NCI-H187 (cell line): Measurements from ENCODE around the gene FAM20A.
A peak's percentile ranks its signal among the peaks of the same experiment; 100 is the strongest.

Source experiments
- DNase-seq, 2 experiments: peaks; one replicate each; lab custom pipeline; 2025; lab: John Stamatoyannopoulos, UW

The FAM20A gene

GRCh38 chr17:68600931-68601564 lies at the start of gene FAM20A:
Gene FAM20A, minus strand, starts transcription at chr17:68601367. Its CDS starts 701 bp downstream, at chr17:68600666.
- no peak for DNase-seq

DNA sequence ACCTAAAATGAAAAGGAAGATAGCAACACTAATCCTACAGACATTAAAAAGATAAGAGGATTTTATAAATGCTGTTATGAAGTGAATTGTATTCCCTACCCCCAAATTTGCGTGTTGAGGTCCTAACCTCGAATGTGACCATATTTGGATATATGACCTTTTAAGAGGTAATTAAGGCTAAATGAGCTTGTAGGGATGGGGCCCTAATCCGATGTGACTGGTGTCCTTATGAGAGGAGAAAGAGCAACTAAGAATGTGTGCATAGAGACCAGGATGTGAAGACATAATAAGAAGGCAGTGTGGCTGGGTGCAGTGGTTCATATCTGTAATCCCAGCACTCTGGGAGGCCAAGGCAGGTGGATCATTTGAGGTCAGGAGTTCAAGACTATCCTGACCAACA lies 48.2 kb upstream of the FAM20A start:
- no peak for DNase-seq

DNA sequence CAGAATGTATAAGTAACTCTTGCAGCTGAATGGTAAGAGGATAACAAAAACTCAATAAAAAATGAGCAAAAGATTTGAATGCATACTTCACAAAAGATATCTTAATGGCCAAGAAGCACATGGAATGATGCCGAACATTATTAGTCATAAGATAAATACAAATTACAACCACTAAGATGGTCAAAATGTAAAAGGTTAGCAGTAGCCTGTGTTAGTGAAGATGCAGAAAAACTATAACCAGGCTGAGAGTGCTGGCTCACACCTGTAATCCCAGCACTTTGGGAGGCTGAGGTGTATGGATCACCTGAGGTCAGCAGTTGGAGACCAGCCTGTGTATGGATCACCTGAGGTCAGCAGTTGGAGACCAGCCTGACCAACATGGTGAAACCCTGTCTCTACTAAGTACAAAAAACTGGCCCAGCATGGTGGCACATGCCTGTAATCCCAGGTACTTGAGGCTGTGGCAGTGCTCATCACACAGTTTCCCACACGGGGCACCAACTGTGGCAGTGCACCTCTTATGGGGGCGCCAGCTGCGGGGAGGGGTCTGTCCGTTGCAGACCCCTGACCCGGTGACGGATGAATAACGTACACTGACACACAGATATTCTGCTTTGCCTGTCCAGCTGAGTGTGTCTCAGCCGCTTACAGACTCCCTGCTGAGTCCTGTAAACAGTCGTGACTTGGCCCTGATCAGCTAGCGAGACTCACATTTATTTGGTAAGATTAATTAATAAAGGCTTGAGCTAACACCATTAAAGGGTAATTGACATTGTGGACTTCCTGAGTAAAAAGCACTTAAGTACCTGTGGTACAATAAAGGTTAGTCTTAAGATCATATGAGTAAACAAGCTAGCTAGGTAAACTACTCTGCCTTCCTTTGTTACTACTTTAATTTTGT lies 45.7 kb upstream of the FAM20A start:
- no peak for DNase-seq

DNA sequence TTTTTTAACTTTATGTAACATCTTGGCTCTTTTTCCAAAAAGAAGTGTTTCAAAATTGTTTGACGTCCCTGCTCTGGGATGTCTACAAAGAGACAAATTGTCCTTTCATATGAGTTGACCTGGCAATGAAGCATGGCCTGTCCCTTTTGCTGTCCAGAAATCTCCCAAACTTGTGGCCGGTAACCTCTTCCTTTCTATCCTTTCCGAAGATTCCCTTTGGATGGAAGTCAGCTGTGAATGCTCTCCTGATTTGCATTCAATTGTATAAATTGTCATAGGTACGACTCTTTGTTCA lies 40.9 kb upstream of the FAM20A start:
- DNase-seq = no peak

DNA sequence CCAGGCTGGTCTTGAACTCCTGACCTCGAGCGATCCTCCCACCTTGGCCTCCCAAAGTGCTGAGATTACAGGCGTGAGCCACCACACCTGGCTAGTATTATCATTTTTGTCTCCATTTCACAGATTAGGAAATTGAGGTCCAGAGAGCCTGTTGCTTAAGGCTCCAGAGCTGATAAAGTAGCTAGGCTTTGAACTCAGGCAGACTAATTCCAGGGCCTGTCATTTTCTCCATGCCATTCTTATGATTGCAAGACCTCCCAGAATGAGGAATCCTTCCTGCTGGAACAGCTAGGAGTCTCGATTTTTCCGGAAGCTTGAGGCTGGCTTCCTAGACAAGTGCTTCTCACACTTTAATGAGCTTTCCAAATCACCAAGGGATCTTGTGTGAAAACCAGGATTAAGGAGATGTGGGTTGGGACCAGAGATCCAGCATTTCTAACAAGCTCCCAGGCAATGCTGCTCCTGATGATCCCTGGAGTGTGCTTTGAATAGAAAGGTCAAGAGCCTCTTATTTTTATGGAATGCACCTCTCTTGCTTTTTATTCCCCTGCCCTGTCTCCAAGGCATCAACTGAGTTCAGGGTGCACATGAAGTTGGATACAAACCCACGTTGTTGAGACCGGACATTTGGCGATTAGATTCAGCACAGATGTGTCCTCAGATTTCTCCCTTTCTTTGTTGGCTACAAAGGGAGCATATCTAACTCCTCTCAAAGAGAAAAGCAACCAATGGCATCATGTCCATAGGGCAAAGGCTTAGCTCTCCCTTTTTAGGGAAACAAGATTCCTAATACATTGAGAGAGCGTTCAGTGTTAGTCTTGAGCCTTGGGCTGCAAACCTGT lies 40.3 kb upstream of the FAM20A start:
- DNase-seq = no peak

- no peak for DNase-seq
Measured at GRCh38 chr17:68640242-68640989, 39.2 kb upstream of the FAM20A start.

DNA sequence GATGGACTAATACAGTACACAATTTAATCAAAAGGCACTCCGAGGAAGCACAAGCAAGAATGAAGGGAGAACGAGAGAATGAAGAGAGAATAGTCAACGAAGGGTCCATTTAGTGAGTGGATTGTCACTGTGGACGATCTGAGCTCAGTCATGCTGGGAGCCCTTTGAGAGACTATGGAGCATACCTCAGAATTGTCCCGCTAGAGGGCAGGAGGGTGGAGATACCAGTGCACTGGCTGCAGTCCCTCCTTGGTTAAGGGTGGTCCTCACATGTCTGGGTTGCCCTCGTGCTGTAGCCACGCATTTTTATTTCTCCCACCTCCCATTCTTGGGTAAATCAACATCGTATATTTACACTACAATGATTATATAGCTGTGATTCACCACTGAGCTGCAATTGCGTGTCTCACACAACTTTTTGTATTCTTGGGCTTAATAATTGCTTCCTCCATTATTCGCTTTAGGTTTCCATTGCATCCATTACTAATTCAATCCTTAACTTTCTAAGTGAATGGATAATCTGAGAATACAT lies 33.2 kb upstream of the FAM20A start:
- no peak for DNase-seq

DNA sequence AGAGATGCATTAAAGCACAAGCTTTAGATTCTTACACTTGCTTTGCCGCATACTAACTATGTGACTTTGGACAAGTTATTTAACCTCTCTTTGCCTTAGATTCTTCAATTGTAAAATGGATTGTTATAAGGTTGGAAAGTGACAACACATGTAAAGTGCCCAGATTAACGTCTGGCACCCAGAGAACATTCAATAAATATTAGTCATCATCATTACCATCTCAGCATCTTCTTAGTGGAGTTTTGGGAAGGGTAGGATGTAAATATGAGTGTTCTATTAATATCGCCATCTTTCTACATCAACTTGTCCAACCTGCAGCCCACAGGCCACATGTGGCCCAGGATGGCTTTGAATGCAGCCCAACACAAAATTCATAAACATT lies 27.4 kb upstream of the FAM20A start:
- DNase-seq = no peak

DNA sequence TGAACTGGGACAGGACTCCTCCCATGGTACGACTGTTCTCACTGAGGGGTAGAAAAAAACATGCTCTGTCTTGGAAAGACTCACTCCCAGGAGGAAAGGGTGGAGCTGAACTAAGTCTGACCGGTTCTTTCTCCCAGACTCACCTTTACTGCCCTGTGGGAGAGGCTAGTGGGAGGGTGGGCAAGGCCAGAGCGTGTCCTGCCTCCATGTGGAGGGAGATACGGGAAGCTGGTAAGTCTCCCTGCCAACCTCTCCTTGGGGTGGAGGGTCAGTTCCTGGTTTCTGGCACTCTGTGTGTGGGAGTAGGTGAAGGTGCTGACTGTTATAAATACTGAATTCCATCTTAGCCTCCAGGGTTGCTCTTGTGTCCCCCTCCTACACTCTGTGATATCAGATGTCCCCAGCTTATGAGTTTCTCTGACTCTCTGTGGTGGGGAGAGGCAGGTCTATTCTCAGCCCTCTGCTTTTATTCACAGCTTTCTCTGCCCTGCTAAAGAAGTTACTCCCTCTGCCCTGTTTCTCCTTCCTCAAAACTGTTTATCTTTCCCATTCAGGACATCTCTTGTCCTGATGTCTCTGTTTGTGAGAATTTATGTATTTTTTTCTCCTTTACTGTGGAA lies 26.9 kb upstream of the FAM20A start:
- no peak for DNase-seq

DNA sequence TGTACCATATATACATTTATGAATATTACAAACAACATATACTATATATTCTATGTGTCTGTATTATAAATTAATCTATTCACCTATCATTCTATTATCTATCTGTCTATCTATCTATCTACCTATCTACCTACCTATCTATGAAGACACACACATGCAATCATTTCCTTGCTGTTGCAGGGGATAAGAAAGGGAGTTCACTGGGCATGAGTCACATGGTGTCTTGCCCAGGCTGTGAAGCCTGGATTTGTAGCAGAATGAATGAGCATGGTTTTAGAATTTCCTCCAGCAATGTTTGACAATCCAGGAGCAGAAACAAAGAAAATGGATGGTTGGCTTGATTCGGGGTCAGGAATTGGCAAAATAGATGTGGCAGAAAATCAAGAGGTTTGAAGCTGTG lies 23.2 kb upstream of the FAM20A start:
- DNase-seq = no peak

DNA sequence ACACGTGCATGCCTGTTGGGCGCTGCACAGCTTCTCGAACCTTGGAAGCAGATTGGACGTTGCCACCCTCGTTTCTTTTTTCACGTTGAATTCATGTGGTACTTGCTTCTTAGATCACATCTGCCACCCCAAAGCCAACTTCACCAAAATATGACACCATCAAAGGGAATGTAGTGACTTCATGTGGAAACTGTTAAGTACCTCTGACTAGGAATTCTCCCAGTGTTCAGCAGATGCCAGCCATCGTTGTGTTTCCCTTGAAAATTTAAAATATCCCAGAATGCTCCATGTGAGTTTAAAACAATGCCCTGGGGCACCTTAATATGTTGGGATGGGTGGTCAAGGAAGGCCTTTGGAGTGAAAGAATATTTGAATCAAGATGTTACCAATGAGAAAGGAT lies 22.6 kb upstream of the FAM20A start:
- no peak for DNase-seq

DNA sequence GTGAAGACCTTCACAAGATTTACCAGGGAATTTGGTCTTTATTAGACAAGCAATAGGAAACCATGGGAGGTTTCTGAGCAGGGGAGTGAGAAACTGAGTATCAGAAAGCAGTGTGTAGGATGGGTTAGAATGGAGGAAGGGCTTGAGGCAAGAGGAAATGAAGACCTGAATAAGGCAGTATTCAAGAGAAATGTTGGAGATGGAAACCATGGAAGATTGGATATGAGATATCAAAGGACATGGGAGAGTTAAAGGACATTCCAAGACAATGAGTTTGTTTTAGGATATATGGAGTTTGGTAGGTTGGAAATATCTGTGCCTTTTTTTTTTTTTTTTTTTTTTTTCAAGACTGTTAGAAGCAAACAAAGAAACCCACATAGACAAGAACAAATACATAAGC lies 21.3 kb upstream of the FAM20A start:
- DNase-seq = no peak

- no peak for DNase-seq
Measured at GRCh38 chr17:68621065-68621464, 19.9 kb upstream of the FAM20A start.

DNA sequence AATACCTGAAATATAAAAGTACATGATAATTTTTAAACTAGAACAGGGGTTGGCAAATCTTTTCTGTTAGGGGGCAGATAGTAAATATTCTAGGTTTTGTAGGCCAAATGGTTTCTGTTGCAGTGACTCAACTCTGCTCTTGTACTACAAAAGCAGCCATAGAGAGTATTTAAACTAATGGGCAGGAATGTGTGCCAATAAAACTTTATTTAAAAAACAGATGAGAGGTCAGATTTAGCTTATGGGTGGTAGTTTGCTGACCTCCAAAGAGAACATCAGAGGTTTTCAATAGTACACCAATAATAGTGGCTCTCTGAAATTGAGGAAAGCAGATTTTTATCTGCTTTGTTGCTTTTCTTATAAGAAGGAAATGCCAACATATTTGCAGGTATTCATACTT lies 15.2 kb upstream of the FAM20A start:
- DNase-seq = no peak

GRCh38 chr17:68614718-68615117 lies 13.6 kb upstream of the FAM20A start:
- DNase-seq = no peak

- peak; percentile 26 to 50 for DNase-seq
Measured at GRCh38 chr17:68613739-68614298, 12.7 kb upstream of the FAM20A start.

DNA sequence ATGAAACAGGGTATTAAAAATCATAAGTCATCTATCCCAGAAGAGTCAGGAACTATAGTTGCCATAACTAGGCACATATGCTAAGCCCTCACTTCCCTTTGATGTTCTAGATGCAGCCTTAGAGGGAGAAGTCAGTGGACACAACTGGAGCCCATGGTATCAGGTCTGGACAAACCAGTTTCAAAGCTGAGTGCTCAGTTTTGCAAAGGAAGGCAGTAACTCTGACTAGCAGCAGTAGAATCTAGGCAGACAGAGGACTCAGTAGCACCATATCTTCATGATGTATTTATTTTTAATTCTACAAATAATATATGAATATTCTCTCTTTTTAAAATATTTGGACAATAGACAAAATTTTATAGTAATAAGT lies 11.7 kb upstream of the FAM20A start:
- DNase-seq = no peak

- DNase-seq = no peak
Measured at GRCh38 chr17:68612209-68612922, 11.2 kb upstream of the FAM20A start.

- DNase-seq = no peak
Measured at GRCh38 chr17:68611353-68612208, 10.4 kb upstream of the FAM20A start.

DNA sequence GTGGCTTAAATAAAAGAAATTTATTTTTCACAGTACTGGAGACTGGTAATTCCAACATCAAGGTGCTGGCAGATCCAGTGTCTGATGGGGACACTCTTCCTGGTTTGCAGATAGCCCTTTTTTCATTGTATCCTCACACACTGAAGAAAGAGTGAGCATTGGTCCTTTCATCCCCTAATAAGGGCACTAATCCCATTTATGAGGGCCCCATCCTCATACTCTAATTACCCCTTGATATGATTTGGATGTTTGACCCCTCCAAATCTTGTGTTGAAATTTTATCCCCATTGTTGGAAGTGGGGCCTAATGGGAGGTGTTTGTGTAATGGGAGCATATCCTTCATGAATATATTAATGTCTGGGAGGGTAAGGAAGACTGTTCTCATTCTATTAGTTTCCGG lies 9.4 kb upstream of the FAM20A start:
- no peak for DNase-seq
